Measurements from ENCODE around the gene MOB1A.
A peak's percentile ranks its signal among the peaks of the same experiment; 100 is the strongest.

MOB1A gene

DNA sequence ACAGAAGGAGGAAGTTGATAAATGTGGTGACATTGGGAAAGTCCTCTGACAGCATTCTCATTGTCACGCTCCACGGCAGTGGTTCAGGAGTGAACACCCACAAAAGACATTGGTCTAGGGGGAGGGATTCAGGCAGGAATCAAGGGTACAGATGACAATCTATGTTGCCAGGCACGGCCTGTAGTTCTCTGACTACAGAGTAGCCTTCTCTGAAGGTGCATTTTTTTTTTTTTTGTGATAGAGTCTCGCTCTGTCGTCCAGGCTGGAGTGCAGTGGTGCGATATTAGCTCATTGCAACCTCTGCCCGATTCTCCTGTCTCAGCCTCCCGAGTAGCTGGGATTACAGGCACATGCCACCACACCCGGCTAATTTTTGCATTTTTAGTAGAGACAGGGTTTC, 7.4 kb upstream of the MOB1A start:
- H3K9me3 ChIP-seq (ENCODE audit: control insufficient read depth in 5 of 5, low read length in 5 of 5) = no peaks in the 10 kb centered on the region
- H3K4me3 ChIP-seq (ENCODE audit: low read depth in 1 of 5, low read length in 5 of 5) = no peak overlapping the region
- H3K27ac ChIP-seq (ENCODE audit: low read depth, low read length) = no peak overlapping the region
- H3K36me3 ChIP-seq (ENCODE audit: control insufficient read depth in 5 of 5, insufficient read depth in 5 of 5, low read length in 5 of 5) = no peaks in the 10 kb centered on the region
- no peaks in the 10 kb centered on the region for H3K4me1 ChIP-seq (ENCODE audit: control insufficient read depth in 5 of 5, insufficient read depth in 5 of 5, low read length in 5 of 5)
- H3K9ac ChIP-seq (ENCODE audit: low read length in 5 of 5) = no peak overlapping the region
- peaks cover 0 to 2% (median 0%) of the 10 kb centered on the region in 5 donors for H3K27me3 ChIP-seq (ENCODE audit: control insufficient read depth in 5 of 5, insufficient read depth in 4 of 5, low read length in 5 of 5)

GRCh38 chr2:74183878-74184277, 5.2 kb upstream of the MOB1A start:
- no peak overlapping the region for H3K4me3 ChIP-seq (ENCODE audit: low read depth in 1 of 5, low read length in 5 of 5)
- no peak overlapping the region for H3K27ac ChIP-seq (ENCODE audit: low read depth, low read length)
- peaks cover 0 to 6% (median 5%) of the 10 kb centered on the region in 5 donors for H3K4me1 ChIP-seq (ENCODE audit: control insufficient read depth in 5 of 5, insufficient read depth in 5 of 5, low read length in 5 of 5)

GRCh38 chr2:74181739-74182138, 3.1 kb upstream of the MOB1A start:
- H3K4me3 ChIP-seq (ENCODE audit: low read depth in 1 of 5, low read length in 5 of 5) = no peak overlapping the region
- H3K9ac ChIP-seq (ENCODE audit: low read length in 5 of 5) = peak overlapping the region in 1 of 5 donors; percentile 17
- no peaks in the 10 kb centered on the region for H3K27me3 ChIP-seq (ENCODE audit: control insufficient read depth in 5 of 5, insufficient read depth in 4 of 5, low read length in 5 of 5)
- peaks cover 4 to 22% (median 20%) of the 10 kb centered on the region in 5 donors for H3K4me1 ChIP-seq (ENCODE audit: control insufficient read depth in 5 of 5, insufficient read depth in 5 of 5, low read length in 5 of 5)
- H3K9me3 ChIP-seq (ENCODE audit: control insufficient read depth in 5 of 5, low read length in 5 of 5) = no peaks in the 10 kb centered on the region
- H3K27ac ChIP-seq (ENCODE audit: low read depth, low read length) = no peak overlapping the region
- no peaks in the 10 kb centered on the region for H3K36me3 ChIP-seq (ENCODE audit: control insufficient read depth in 5 of 5, insufficient read depth in 5 of 5, low read length in 5 of 5)

More at GRCh38 chr2:74183878-74184277, 5.2 kb upstream of the MOB1A start:
- Histone ChIP-seq H3K9ac (ENCODE audit: low read length in 5 of 5) (no peak overlapping the region), H3K9me3 (ENCODE audit: control insufficient read depth in 5 of 5, low read length in 5 of 5) (no peaks in the 10 kb centered on the region), H3K27me3 (ENCODE audit: control insufficient read depth in 5 of 5, insufficient read depth in 4 of 5, low read length in 5 of 5) (peaks cover 0 to 2% (median 0%) of the 10 kb centered on the region in 5 donors), H3K36me3 (ENCODE audit: control insufficient read depth in 5 of 5, insufficient read depth in 5 of 5, low read length in 5 of 5) (no peaks in the 10 kb centered on the region)

DNA sequence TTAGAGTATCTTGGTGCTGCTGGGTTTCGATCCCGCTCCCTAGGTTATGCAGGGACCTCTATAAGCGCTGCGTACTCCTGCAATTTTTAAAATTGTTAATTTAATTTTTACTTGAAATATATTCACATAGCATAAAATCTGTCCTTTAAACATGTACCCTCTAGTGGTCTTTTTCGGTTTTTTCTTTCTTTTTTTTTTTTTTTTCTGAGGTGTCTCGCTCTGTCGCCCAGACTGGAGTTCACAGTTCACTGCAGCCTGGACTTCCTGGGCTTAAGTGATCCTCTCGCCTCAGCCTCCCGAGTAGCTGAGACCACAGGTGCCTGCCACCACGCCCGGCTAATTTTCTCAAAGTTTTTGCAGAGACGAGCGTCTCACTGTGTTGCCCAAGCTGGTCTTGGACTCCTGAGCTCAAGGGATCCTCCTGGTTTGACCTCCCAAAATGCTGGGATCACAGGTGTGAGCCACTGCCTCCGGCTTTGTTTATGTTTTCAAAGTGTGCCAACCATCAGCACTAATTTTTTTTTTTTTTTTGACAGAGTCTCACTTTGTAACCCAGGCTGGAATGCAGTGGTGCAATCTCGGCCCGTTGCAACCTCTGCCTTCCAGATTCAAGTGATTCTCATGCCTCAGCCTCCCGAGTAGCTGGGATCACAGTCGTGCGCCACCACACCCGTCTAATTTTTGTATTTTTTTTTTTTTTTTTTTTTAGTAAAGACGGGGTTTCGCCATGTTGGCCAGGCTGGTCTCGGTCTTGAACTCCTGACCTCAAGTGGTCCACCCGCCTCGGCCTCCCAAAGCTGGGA, 585 bp upstream of the MOB1A start:
- H3K27ac ChIP-seq (ENCODE audit: low read depth, low read length) = no peak overlapping the region

GRCh38 chr2:74177696-74178095, 983 bp downstream of the MOB1A start:
- H3K36me3 ChIP-seq (ENCODE audit: control insufficient read depth in 5 of 5, insufficient read depth in 5 of 5, low read length in 5 of 5) = no peaks in the 10 kb centered on the region
- peaks cover 5 to 28% (median 24%) of the 10 kb centered on the region in 5 donors for H3K4me1 ChIP-seq (ENCODE audit: control insufficient read depth in 5 of 5, insufficient read depth in 5 of 5, low read length in 5 of 5)
- H3K27me3 ChIP-seq (ENCODE audit: control insufficient read depth in 5 of 5, insufficient read depth in 4 of 5, low read length in 5 of 5) = no peaks in the 10 kb centered on the region
- H3K9me3 ChIP-seq (ENCODE audit: control insufficient read depth in 5 of 5, low read length in 5 of 5) = no peaks in the 10 kb centered on the region
- H3K4me3 ChIP-seq (ENCODE audit: low read depth in 1 of 5, low read length in 5 of 5) = peak overlapping the region; percentile 82 to 90 (median 89)
- H3K27ac ChIP-seq (ENCODE audit: low read depth, low read length) = peak overlapping the region; percentile 92
- peak overlapping the region; percentile 73 to 96 (median 88) for H3K9ac ChIP-seq (ENCODE audit: low read length in 5 of 5)

More for the DNA sequence above, 585 bp upstream of the MOB1A start:
- Histone ChIP-seq H3K36me3 (ENCODE audit: control insufficient read depth in 5 of 5, insufficient read depth in 5 of 5, low read length in 5 of 5) (no peaks in the 10 kb centered on the region), H3K4me1 (ENCODE audit: control insufficient read depth in 5 of 5, insufficient read depth in 5 of 5, low read length in 5 of 5) (peaks cover 5 to 28% (median 24%) of the 10 kb centered on the region in 5 donors), H3K4me3 (ENCODE audit: low read depth in 1 of 5, low read length in 5 of 5) (peak overlapping the region; percentile 67 to 90 (median 82)), H3K9me3 (ENCODE audit: control insufficient read depth in 5 of 5, low read length in 5 of 5) (no peaks in the 10 kb centered on the region), H3K27me3 (ENCODE audit: control insufficient read depth in 5 of 5, insufficient read depth in 4 of 5, low read length in 5 of 5) (no peaks in the 10 kb centered on the region), H3K9ac (ENCODE audit: low read length in 5 of 5) (peak overlapping the region in 1 of 5 donors; percentile 92)

- H3K9me3 ChIP-seq (ENCODE audit: control insufficient read depth in 5 of 5, low read length in 5 of 5) = no peaks in the 10 kb centered on the region
- H3K36me3 ChIP-seq (ENCODE audit: control insufficient read depth in 5 of 5, insufficient read depth in 5 of 5, low read length in 5 of 5) = peaks cover 6 to 17% (median 9%) of the 10 kb centered on the region in 5 donors
- no peak overlapping the region for H3K27ac ChIP-seq (ENCODE audit: low read depth, low read length)
- H3K4me1 ChIP-seq (ENCODE audit: control insufficient read depth in 5 of 5, insufficient read depth in 5 of 5, low read length in 5 of 5) = peaks cover 5 to 28% (median 24%) of the 10 kb centered on the region in 5 donors
- no peak overlapping the region for H3K9ac ChIP-seq (ENCODE audit: low read length in 5 of 5)
- H3K4me3 ChIP-seq (ENCODE audit: low read depth in 1 of 5, low read length in 5 of 5) = no peak overlapping the region
- H3K27me3 ChIP-seq (ENCODE audit: control insufficient read depth in 5 of 5, insufficient read depth in 4 of 5, low read length in 5 of 5) = no peaks in the 10 kb centered on the region
These were observed 3.8 kb downstream of the MOB1A start for GRCh38 chr2:74174909-74175308.

- no peak overlapping the region for H3K4me3 ChIP-seq (ENCODE audit: low read depth in 1 of 5, low read length in 5 of 5)
- peaks cover 0 to 2% (median 0%) of the 10 kb centered on the region in 5 donors for H3K9me3 ChIP-seq (ENCODE audit: control insufficient read depth in 5 of 5, low read length in 5 of 5)
- H3K27ac ChIP-seq (ENCODE audit: low read depth, low read length) = no peak overlapping the region
- peaks cover 26 to 70% (median 54%) of the 10 kb centered on the region in 5 donors for H3K36me3 ChIP-seq (ENCODE audit: control insufficient read depth in 5 of 5, insufficient read depth in 5 of 5, low read length in 5 of 5)
- no peaks in the 10 kb centered on the region for H3K27me3 ChIP-seq (ENCODE audit: control insufficient read depth in 5 of 5, insufficient read depth in 4 of 5, low read length in 5 of 5)
- no peak overlapping the region for H3K9ac ChIP-seq (ENCODE audit: low read length in 5 of 5)
- no peaks in the 10 kb centered on the region for H3K4me1 ChIP-seq (ENCODE audit: control insufficient read depth in 5 of 5, insufficient read depth in 5 of 5, low read length in 5 of 5)
These were observed 9.9 kb downstream of the MOB1A start for GRCh38 chr2:74168739-74169138.

DNA sequence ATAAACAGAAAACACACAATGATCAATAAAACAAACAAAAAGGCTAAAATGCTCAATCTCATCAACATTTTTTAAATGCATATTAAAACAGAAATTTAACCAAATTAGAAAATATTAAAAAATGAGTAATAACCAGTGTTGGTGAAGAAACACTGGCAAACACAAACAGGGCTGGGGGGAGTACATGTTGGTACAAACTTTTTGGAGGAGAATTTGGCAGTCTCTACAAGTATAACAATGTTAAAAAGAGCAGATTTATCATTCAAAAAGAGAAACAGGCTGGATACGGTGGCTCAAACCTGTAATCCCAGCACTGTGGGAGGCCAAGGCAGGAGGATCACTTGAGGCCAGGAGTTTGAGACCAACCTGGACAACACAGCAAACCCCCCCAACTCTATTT, 13.9 kb downstream of the MOB1A start:
- Histone ChIP-seq H3K27me3 (ENCODE audit: control insufficient read depth in 5 of 5, insufficient read depth in 4 of 5, low read length in 5 of 5) (no peaks in the 10 kb centered on the region), H3K36me3 (ENCODE audit: control insufficient read depth in 5 of 5, insufficient read depth in 5 of 5, low read length in 5 of 5) (peaks cover 27 to 83% (median 63%) of the 10 kb centered on the region in 5 donors), H3K9me3 (ENCODE audit: control insufficient read depth in 5 of 5, low read length in 5 of 5) (peaks cover 0 to 2% (median 0%) of the 10 kb centered on the region in 5 donors), H3K4me1 (ENCODE audit: control insufficient read depth in 5 of 5, insufficient read depth in 5 of 5, low read length in 5 of 5) (no peaks in the 10 kb centered on the region), H3K27ac (ENCODE audit: low read depth, low read length) (no peak overlapping the region), H3K4me3 (ENCODE audit: low read depth in 1 of 5, low read length in 5 of 5) (no peak overlapping the region), H3K9ac (ENCODE audit: low read length in 5 of 5) (no peak overlapping the region)

DNA sequence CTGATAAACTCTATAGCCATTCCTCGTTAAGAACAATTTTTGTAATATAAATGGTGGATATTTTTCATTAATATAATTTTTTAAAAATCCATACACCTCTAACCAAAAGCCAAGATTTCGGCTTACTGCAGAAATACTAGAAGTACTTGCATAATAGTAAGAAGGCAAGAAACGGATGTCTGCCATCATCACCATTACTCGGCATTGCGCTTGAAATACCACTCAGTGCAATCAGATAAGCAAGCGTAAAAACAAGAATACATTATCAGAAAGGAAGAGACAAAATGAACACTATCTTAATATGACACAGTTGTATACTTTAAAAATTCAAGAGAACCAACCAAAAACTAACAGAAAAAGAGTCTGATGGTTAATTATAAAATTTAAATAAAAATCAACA, 15.7 kb downstream of the MOB1A start:
- no peaks in the 10 kb centered on the region for H3K4me1 ChIP-seq (ENCODE audit: control insufficient read depth in 5 of 5, insufficient read depth in 5 of 5, low read length in 5 of 5)
- no peak overlapping the region for H3K4me3 ChIP-seq (ENCODE audit: low read depth in 1 of 5, low read length in 5 of 5)
- H3K9me3 ChIP-seq (ENCODE audit: control insufficient read depth in 5 of 5, low read length in 5 of 5) = peaks cover 0 to 2% (median 0%) of the 10 kb centered on the region in 5 donors
- H3K27ac ChIP-seq (ENCODE audit: low read depth, low read length) = no peak overlapping the region
- no peaks in the 10 kb centered on the region for H3K27me3 ChIP-seq (ENCODE audit: control insufficient read depth in 5 of 5, insufficient read depth in 4 of 5, low read length in 5 of 5)
- H3K36me3 ChIP-seq (ENCODE audit: control insufficient read depth in 5 of 5, insufficient read depth in 5 of 5, low read length in 5 of 5) = peaks cover 26 to 83% (median 64%) of the 10 kb centered on the region in 5 donors
- no peak overlapping the region for H3K9ac ChIP-seq (ENCODE audit: low read length in 5 of 5)

DNA sequence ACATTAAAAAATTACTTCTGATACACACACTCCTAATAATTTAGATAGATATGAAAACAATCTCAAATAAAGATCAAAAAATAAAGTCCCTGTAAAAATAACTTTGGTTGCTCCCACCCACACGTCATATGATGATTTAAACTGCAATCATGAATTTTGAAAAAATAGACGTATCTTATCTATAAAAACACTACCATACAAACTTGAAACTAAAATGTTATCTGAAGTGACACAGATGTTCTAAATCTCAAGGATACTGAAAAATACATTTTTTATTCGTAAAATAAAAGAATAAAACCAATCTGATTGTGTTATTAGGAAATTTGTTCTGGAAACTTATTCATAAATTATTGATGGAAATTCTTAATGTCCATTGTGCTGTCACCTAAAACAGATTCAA, 22.8 kb downstream of the MOB1A start:
- Histone ChIP-seq H3K27me3 (ENCODE audit: control insufficient read depth in 5 of 5, insufficient read depth in 4 of 5, low read length in 5 of 5) (no peaks in the 10 kb centered on the region), H3K4me3 (ENCODE audit: low read depth in 1 of 5, low read length in 5 of 5) (no peak overlapping the region), H3K9ac (ENCODE audit: low read length in 5 of 5) (no peak overlapping the region), H3K4me1 (ENCODE audit: control insufficient read depth in 5 of 5, insufficient read depth in 5 of 5, low read length in 5 of 5) (no peaks in the 10 kb centered on the region), H3K36me3 (ENCODE audit: control insufficient read depth in 5 of 5, insufficient read depth in 5 of 5, low read length in 5 of 5) (peaks cover 32 to 69% (median 50%) of the 10 kb centered on the region in 5 donors), H3K9me3 (ENCODE audit: control insufficient read depth in 5 of 5, low read length in 5 of 5) (no peaks in the 10 kb centered on the region), H3K27ac (ENCODE audit: low read depth, low read length) (no peak overlapping the region)

All from subcutaneous abdominal adipose tissue (tissue), 5 donors.